Stimulated activated CD8-positive, alpha-beta memory T cell treated with anti-CD3 and anti-CD28 coated beads, Interleukin-7, amount 100 ng/mL, for 48 hours (primary cell): Measurements from ENCODE around the gene ERBB4.
"Not testable (repeated sequence)": the region's sequence is repeated elsewhere in the genome, so short reads cannot be mapped to it uniquely, and the experiment has no call there.

Source experiments
- DNase-seq, 2 donors: peaks; one replicate each; pipeline ENCODE4 v3.0.0-alpha.2; 2020; ENCODE audit warnings: low read depth in 1 of 2; ENCODE audit errors: extremely low read depth in 1 of 2

The ERBB4 gene

DNA sequence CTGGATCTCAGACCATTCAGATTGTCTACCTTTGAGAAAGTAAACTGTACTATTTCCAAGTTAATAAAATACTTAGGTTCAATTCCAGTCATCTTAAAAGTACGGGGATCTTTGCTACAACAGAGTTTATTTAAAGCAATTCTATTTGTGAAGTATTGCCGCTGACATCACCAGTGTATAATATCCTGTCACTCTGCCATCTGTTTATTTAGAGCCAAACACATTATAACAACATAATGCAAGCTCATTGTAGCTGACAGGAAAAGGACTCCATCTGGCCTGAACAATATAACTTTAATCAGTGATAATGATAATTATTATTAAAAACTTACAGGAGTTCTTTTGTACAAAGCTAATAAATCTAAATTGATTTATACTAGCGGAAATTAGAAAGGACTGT lies 786.8 kb downstream of the ERBB4 start:
- DNase-seq, result no peak

DNA sequence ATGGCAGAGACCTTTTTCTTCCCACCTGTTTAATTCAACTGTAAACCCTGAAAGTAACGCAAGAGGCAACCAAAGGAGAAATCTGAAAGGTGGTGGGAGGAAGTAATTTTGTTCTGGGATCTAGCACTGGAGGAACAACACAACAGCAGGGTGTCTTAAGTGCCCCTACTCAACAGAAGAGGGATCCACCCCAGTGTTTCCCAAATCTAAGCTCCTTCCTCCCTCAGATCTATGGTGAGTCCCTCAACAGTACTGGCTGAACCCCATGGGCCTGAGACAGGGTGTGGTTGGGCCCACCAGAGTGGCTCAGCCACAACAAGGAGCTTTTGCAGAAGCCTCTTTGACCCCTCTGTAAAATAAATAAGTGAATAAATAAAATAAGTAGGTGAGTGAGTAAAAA lies 790.3 kb downstream of the ERBB4 start:
- no peak for DNase-seq

DNA sequence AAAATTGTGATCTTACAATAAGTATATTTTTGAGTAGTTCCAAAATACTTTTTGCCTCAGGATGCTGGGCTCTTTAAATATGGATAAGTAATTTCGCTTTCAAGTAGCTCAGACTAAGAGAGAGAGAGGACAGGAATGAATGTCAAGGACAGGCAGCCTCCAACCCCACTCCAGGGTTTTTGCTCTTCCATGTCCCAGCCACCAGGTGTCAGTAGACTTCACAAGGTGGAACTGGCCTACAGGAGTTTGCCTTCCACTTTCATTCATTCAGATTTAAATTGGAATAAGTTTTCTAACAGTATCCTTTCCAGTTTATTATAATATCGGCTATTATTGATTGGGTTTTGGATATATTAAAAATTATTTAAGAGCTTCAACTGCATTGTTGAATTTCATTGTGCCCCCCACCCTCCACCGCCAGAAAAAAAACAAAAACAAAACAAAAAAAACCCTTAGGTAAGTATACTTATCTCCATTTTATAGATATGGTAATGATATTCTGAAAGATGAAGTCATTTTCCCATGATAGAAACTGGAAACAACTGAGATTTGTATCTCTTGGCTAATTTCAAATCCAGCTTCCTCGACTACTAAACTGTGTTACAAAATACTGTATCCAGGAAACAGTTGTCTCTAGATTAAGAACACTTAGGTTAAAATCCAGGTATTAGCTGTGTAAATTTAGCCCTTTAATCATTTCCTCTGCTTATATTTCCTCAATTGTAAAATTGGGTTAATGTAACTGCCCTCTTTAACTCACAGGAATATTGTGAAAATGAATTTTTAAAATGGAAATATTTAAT lies 793.1 kb downstream of the ERBB4 start:
- no peak for DNase-seq

DNA sequence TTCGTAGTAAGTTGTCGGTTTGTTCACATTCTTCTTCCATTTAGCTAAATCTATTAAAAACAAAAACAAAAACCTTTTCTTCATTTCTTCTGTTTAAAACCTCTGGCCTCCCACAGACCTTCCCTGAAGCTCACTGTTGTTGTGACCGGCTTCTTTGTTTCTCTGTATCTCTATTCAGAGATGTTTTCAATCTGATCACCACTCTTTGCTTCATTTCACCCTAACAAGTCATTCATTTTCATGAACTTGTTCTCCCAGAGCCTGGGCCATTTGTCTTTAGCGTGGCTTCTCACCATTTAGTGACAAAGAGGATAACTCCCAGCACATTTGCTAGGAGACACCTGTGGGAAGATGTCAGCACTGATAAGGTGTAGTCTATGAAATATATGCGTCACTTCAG lies 794.2 kb downstream of the ERBB4 start:
- no peak for DNase-seq

DNA sequence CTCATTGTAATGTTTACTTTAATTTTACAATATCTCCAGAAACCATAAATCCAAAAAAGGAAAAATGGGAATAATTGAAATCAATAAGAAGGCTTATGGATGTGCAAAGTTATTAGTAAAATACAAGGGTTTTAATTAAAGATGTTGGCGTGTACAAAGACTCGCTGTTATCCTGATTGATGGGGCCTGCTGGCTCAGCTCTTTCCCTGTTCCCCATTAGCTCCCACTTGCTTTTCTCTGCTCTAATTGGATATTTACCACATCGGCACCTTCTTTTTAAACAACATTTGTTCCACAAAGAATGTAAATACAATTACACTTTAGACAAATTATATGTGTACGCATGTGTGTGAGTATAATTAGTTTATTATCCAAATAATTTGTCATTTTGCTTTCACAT lies 796.6 kb downstream of the ERBB4 start:
- no peak for DNase-seq

DNA sequence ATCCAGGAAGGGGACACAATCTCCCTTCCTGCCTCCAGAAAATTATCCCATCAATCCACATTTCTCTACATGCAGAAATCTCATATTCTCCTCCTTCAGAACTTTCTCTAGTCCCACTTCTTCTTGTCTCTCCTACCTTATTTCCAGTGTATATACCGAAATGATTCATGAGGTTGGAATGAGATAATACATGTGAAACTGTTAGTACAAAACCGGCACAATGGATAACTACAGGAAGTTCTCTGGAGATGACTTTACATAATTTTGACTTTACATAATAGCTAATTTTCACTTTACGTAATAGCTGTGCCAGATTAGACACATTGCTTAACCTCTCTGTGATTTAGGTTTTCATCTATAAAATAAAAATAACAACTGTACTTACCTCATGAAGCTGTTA lies 801.3 kb downstream of the ERBB4 start:
- DNase-seq, result no peak

DNA sequence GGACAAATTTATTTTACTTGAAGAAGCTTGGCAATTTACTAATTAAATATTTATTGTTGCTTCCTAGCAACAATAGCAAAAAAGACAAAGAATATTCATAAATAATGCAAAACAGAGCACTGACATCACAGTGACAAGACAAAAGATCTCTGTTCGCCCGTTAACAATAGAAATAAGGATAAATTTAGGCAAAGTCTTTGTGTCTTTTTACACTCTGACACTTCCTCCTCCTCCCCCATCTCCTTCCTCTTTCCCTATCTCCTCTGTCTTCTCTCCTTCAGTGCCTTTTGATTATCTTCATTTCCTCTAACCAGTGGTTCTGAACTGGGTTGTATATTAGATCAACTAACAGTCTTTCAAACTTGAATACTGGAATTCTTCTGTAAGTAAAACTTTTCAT lies 808.4 kb downstream of the ERBB4 start:
- no peak for DNase-seq

DNA sequence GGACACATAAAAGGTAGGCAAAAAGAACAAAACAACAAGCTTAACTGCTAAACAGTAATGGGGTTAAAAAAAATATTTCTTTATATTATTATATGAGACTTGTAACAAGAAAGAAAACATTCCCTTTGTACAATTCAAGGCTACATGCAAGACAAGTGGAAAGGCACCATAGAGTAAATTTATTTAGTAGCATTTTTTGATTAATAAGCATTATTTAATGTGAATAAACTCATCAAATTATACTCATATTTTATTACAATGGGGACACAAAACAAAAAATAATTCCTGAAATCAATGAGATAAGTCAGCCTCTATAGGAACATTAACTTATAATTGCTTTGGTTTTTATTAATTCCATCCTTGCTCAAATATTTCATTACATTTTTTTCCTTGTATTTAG lies 809.2 kb downstream of the ERBB4 start:
- no peak for DNase-seq

DNA sequence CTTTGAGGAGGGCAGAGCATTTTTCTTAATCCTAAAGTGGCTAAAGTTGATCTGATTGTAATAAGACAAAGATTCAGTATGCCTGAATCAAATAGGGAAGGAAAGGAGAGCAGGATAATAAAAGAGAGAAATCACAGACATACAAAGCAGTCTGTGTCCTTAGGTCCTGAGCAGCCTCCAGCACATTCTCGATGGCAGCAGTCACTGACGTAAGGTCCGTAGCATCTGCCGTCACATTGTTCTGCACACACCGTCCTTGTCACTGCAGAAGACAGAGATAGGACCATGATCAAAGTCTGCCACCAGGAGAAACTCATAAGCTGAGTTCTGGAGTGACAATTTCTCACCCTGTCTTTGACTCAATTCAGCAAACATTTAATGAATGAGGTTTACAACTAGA lies 813.7 kb downstream of the ERBB4 start:
- DNase-seq, result no peak

DNA sequence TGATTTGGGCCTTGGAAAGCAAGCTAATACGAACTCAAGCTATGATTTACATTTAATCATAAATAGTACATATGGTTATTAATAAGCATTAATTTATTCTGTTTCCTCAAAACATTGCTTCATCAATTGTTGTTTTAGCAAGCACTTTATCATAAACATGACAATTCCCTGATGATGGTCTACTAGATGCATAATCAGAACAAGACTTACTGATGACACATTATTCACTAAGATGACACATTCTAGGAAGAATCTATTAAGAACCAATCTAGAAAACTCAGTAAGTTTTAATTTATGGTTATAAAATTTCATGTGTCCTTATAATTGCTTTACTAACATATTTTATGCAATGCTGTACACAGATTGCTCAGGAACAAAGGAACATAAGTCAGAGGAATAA lies 815.2 kb downstream of the ERBB4 start:
- no peak for DNase-seq

DNA sequence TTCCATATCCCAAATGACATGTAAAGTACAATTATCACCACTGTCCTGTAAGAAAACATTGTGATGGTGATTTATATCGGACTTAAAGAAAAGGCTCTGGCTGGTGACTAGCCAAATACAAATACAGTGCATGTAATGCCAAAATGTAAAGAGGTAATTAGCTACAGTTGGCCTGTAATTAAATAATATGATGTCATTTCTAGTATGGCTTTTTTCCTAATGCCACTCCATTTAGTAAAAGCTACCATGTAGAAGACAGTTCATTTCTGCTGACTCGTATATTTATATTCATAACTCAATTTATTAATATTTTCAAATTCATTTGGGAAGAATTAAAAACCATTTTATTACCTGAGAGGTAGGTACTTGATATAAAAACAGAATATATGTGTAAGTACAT lies 815.7 kb downstream of the ERBB4 start:
- DNase-seq, result no peak

DNA sequence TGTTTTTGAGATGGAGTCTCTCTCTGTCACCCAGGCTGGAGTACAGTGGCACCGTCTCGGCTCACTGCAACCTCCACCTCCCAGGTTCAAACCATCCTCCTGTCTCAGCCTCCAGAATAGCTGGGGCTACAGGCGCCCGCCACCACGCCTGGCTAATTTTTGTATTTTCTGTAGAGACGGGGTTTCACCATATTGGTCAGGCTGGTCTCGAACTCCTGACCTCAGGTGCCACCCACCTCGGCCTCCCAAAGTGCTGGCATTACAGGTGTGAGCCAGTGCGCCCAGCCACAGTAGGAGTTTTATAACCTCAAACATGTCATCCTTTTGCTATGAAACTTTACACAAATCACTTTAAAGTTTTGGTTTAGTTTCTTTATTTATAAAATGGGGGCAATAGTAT lies 816.7 kb downstream of the ERBB4 start:
- DNase-seq, result not testable (repeated sequence)

DNA sequence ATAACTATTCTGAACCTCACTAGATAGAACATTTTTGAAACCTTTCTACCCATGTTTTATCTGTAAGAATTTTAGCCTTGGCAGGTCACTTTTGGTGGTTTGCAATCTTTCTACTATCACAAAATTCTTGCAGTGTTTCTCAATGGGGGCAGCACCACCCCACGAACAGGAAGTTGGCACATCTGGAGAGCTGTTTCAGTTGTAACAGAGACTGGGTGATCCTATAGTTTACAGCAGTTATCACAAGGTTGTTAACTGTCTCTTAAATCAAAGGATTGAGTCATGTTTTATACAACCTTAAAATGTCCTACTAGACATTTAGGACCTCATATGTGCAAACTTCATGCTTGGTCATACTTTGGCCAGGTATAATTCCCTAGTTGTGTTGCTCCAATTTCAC lies 829.2 kb downstream of the ERBB4 start:
- DNase-seq, result no peak

DNA sequence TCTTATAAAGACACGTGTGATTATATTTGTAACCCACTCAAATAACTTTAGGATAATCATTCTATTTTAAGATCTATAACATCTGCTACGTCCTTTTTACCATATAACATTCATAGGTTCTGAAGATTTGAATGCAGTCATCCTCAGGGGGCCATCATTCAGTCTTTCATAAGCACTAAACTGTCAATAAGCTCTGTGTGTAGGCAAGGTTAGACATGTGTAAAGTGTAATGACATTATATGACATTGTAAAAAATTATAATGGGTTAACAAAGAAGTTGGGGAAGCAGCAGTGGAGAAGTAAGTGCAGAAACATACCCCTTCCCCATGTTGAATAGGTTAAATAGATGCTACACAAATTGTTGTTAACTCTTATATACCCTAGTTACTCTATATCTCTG lies 845.9 kb downstream of the ERBB4 start:
- no peak for DNase-seq

DNA sequence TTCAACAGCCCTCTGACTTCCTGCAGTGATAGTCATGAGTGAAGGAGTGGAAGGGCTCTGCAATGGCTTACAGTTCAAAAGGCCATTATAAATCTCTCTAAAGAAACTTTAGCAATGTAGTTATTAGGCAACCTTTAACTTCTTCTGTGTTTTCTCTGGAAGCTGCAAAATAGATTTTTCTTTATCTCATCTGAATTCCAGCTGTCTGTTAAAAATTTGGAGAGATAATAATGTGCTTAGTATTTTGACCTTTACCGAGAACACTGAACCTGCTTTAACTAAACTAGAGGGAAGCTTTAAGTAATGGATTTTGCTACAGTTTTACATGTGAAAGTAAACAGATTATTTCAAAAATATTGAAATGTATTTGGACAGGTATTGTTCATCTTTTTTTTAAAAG lies 847.9 kb downstream of the ERBB4 start:
- no peak for DNase-seq

DNA sequence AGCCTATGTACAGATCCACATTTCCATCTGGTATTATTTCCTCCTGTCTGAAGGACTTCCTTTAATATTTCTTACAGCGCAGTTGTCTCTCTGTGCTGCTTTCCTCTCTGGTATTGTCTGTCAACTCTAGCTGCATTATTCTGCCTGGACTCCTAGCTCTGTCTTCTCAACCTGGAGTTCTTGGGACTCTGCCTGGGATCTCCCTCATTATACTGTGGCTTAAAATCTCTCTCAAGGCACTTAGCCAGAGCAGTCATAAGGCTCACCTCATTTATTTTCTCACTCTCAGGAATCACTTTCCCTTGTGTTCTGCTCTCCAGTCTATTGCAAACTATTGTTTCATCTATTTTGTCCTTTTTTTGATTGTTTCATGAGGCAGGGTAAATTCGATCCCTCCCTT lies 850.4 kb downstream of the ERBB4 start:
- no peak for DNase-seq

DNA sequence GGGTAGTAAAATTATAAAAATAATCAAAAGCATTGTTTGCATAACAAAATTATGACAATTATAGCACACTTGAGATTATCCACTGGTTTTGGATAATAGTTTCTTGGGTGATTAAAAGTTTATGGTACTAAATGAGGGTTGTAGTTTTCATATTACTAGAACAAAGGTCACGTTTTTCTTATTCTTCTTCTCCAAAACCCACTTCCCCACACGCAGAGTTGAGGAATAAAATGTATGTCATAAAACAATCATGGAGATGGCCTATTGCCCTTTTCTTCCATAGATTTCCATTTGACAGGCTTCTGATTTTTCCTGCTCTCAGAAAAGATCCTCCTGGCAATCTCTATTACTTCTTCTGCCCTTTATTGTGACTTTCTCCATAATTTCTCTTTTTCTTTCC lies 863.9 kb downstream of the ERBB4 start:
- no peak for DNase-seq

DNA sequence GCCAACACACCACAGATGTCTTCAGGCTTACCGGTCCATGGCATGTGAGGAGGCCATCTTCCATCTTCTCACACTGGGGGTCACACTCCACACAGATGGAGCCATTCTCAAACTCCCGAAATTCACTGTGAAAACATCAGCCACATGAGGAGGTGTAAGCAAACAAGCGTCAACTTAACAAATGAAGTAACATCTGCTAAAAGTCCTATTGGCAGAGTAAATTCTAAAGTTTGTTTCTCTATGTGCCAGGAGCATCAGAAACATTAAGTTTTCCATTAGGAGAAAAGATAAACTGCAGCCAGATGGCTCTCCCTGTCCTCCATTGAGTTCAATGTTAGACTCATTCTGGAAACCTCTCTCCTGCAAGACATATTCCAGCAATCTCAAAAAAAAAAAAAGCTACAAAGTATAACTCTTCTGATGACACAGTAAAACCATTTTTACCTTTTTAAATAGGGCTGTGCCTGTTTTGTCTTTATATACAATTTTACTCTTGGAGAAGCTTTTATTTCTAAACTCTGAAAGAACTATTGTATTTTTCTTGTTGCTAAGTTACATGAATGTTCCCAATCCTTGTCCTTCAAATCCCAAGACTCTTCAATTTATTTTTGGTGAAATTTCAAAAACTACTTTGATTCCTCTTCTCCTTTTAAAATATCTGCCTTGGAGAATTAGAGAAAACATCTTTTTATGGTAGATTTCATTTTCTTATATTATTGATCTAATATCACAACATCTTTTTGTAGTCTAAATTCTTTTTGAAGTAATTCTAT lies 865.3 kb downstream of the ERBB4 start:
- DNase-seq, result no peak

DNA sequence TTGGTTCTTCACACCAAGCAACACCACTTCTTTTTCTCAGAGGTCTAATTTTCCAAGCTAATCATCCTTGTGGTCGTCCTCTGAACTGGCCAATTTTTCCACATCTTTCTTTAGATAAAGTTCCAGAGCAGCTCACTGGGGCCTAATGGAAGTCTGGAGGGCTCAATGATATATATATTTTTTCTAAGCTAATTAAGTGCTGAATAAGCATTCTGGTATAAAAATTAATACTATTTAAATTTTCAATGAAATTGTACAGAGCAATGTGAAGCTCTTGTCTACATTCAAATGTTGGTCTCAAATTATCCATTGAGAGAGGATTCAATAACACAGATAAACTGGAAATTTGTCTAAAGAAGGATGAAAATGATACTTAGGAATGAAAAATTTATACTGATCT lies 866.6 kb downstream of the ERBB4 start:
- no peak for DNase-seq

DNA sequence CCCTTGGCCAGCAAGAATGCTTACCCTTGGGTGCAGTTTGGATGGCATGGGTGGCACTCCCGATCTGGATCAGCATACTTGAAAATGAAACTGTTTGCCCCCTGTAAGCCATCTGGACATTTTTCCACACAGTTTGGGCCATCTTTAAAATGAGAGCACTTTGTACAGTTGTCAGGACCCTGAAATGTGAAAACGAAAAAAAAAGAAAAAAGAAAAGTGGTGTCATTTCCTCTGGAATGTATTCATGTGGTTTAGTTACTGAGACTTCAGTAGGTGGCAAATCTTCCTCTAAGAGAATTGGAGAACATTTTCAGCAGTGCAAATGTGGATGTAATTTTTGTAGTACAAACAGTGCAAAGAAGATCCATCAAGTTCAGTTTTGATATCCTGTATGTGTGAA lies 873.3 kb downstream of the ERBB4 start:
- DNase-seq, result no peak

DNA sequence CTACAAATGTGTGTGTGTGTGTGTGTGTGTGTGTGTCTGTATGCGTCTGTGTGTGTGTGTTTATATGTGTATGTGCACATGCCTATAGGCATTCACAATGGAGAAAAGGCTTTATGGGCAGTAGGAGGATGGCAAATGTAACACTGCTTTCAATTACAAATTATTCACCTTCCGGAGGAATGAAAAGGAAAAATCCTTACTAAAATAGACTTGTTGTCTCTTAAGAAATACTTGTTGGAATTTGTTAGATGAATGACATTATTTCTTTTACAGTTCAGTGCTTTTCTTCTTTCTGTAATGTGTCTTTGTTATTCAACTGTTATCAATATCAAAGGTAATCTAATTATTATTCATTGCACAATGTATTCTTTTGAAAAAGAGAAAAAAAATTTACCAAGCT lies 874.3 kb downstream of the ERBB4 start:
- no peak for DNase-seq

DNA sequence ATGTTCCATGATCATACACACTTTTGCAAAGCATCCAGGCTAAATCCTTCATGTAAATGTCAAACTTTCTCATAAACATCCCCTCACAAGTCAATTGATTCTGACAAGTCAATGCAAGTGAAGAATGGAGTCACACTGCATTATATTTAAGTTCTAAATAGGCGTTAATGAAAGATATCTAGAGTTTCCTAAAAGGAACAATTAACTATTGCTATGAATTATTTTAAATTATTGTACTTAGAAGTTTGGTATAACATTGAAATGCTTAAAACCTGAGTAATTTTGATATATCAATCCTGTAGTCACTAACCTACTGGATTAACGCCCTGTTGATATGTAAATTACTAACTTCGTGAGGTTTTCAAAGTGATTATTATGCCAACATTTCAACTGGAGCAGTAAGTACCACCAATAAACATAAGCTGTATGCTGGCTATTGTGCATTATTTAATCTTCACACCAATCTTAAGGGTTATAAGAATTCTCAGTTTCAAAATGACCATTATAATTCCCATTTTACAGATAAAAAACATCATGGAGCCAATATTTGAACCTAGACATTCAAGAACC lies 884.3 kb downstream of the ERBB4 start:
- DNase-seq, result no peak
